GM21447 (cell line): ENCODE measurements around the gene ZRANB2.

Experiments used
- ATAC-seq: cut with Tn5 transposase; IDR thresholded peaks from one replicate; pipeline ENCODE4 v1.9.1; 2021; ENCODE audit not compliant: unreplicated experiment

ZRANB2 gene

GRCh38 chr1:71030026-71030425, 50.8 kb downstream of the ZRANB2 start:
- no peak for ATAC-seq

- no peak for ATAC-seq
Observed at GRCh38 chr1:71028981-71029380, 51.9 kb downstream of the ZRANB2 start.

GRCh38 chr1:71027991-71028390, 52.8 kb downstream of the ZRANB2 start:
- no peak for ATAC-seq

GRCh38 chr1:71026093-71026492, 54.7 kb downstream of the ZRANB2 start:
- ATAC-seq: no peak

GRCh38 chr1:71023515-71023914, 57.3 kb downstream of the ZRANB2 start:
- no peak for ATAC-seq

GRCh38 chr1:71019233-71019969, 61.4 kb downstream of the ZRANB2 start:
- no peak for ATAC-seq

- ATAC-seq: no peak
Observed at GRCh38 chr1:71018791-71019190, 62.0 kb downstream of the ZRANB2 start.

- no peak for ATAC-seq
Observed at GRCh38 chr1:71015745-71016144, 65.1 kb downstream of the ZRANB2 start.

- no peak for ATAC-seq
Observed at GRCh38 chr1:71014178-71014579, 66.7 kb downstream of the ZRANB2 start.
